Ectodermal cell (in vitro differentiated cells): Measurements from ENCODE around the gene PSMD3.

ENCODE experiments used
- H3K27ac ChIP-seq: 2 replicates; pipeline ENCODE4 v1.7.0; 2013; ENCODE audit warnings: mild to moderate bottlenecking, low read depth, low read length; ENCODE audit not compliant: insufficient read depth, poor library complexity, severe bottlenecking
- H3K27me3 ChIP-seq: 2 replicates; pipeline ENCODE4 v1.7.0; 2013; ENCODE audit warnings: mild to moderate bottlenecking, low read length; ENCODE audit not compliant: insufficient read depth, control insufficient read depth, poor library complexity, severe bottlenecking
- H3K36me3 ChIP-seq: one replicate; pipeline ENCODE4 v1.7.0; 2013; ENCODE audit warnings: low read length; ENCODE audit not compliant: control insufficient read depth, insufficient read depth
- H3K4me1 ChIP-seq: one replicate; pipeline ENCODE4 v1.7.0; 2013; ENCODE audit warnings: low read length; ENCODE audit not compliant: control insufficient read depth, insufficient read depth
- H3K4me3 ChIP-seq: 2 replicates; pipeline ENCODE4 v1.7.0; 2013; ENCODE audit warnings: low read depth, low read length, control low read depth; ENCODE audit not compliant: insufficient read depth
- H3K9me3 ChIP-seq: 2 replicates; pipeline ENCODE4 v1.7.0; 2013; ENCODE audit warnings: mild to moderate bottlenecking, low read length, moderate library complexity; ENCODE audit not compliant: control insufficient read depth
- WGBS, 2 experiments: methylation state at CpG; one replicate each; pipeline ENCODE4 v1.1.7; 2013; ENCODE audit warnings: missing lambda C conversion rate in 2 of 2; 5-methylcytosine and 5-hydroxymethylcytosine counted together

PSMD3 gene

DNA sequence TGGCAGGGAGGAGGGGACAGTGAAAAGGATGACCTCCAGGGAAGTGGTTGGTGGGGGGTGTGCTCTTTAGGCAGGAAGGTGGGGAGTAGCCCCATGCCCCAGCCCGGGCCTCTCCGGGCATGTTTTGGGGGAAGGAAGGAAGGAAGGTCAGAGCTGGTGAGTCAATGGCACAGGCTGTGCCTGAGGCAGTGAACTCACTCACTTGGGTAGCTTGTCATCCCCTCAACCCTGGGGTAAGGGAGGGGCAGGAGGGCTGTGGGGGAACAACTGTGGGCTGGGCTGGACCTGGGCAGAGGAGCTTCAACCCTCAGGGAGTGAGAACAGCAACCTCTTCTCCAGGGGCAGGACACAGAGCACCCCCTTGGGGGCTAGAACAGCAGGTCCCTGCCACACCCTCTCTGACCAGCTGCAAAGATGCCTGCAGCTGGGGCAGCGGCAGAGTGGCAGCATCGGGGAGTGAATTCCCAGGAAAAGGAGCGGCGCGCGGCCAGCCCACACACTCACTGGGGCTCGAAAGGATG lies 40.9 kb downstream of the PSMD3 start:
- Histone ChIP-seq H3K27ac (no peak overlapping the region), H3K9me3 (no peaks in the 10 kb centered on the region), H3K4me3 (no peak overlapping the region), H3K36me3 (peaks cover 27% of the 10 kb centered on the region), H3K27me3 (no peaks in the 10 kb centered on the region), H3K4me1 (peaks cover 20% of the 10 kb centered on the region)
- 93 to 94% methylated on average over 9 of the region's 9 CpGs for WGBS, 2 experiments

GRCh38 chr17:40022497-40022896 lies 41.9 kb downstream of the PSMD3 start:
- Histone ChIP-seq H3K4me1 (peaks cover 20% of the 10 kb centered on the region), H3K27ac (no peak overlapping the region), H3K36me3 (peaks cover 29% of the 10 kb centered on the region), H3K4me3 (no peak overlapping the region), H3K9me3 (no peaks in the 10 kb centered on the region), H3K27me3 (no peaks in the 10 kb centered on the region)
- 92 to 98% methylated on average over 9 of the region's 9 CpGs for WGBS, 2 experiments

- Histone ChIP-seq H3K4me1 (peaks cover 18% of the 10 kb centered on the region), H3K27ac (no peak overlapping the region), H3K27me3 (no peaks in the 10 kb centered on the region), H3K36me3 (peaks cover 29% of the 10 kb centered on the region), H3K9me3 (no peaks in the 10 kb centered on the region), H3K4me3 (no peak overlapping the region)
- 92 to 93% methylated on average over 19 of the region's 19 CpGs for WGBS, 2 experiments
These were observed 42.4 kb downstream of the PSMD3 start for GRCh38 chr17:40022961-40023541.

GRCh38 chr17:40023590-40024292 lies 43.1 kb downstream of the PSMD3 start:
- 91 to 93% methylated on average over 10 of the region's 10 CpGs for WGBS, 2 experiments

GRCh38 chr17:40024901-40025300 lies 44.3 kb downstream of the PSMD3 start:
- Histone ChIP-seq H3K36me3 (peaks cover 45% of the 10 kb centered on the region), H3K4me1 (no peaks in the 10 kb centered on the region), H3K4me3 (no peak overlapping the region), H3K27ac (no peak overlapping the region), H3K9me3 (no peaks in the 10 kb centered on the region), H3K27me3 (no peaks in the 10 kb centered on the region)
- 94% methylated on average over 8 of the region's 8 CpGs for WGBS, 2 experiments

More at GRCh38 chr17:40023590-40024292, 43.1 kb downstream of the PSMD3 start:
- Histone ChIP-seq H3K27me3 (no peaks in the 10 kb centered on the region), H3K4me3 (no peak overlapping the region), H3K4me1 (peaks cover 12% of the 10 kb centered on the region), H3K27ac (no peak overlapping the region), H3K36me3 (peaks cover 33% of the 10 kb centered on the region), H3K9me3 (no peaks in the 10 kb centered on the region)

- Histone ChIP-seq H3K4me1 (no peaks in the 10 kb centered on the region), H3K9me3 (no peaks in the 10 kb centered on the region), H3K36me3 (peaks cover 46% of the 10 kb centered on the region), H3K27ac (no peak overlapping the region), H3K27me3 (no peaks in the 10 kb centered on the region), H3K4me3 (no peak overlapping the region)
- WGBS, 2 experiments = 92 to 95% methylated on average over 2 of the region's 2 CpGs
These were observed 45.0 kb downstream of the PSMD3 start for GRCh38 chr17:40025559-40025958.

GRCh38 chr17:40025991-40026815 lies 45.6 kb downstream of the PSMD3 start:
- no peaks in the 10 kb centered on the region for H3K4me1 ChIP-seq
- H3K27ac ChIP-seq = no peak overlapping the region
- H3K4me3 ChIP-seq = no peak overlapping the region
- H3K27me3 ChIP-seq = no peaks in the 10 kb centered on the region
- WGBS, 2 experiments = 95 to 96% methylated on average over 22 of the region's 22 CpGs
- H3K36me3 ChIP-seq = peaks cover 49% of the 10 kb centered on the region
- no peaks in the 10 kb centered on the region for H3K9me3 ChIP-seq

GRCh38 chr17:40026816-40027613 lies 46.4 kb downstream of the PSMD3 start:
- Histone ChIP-seq H3K36me3 (peaks cover 51% of the 10 kb centered on the region), H3K4me3 (no peak overlapping the region), H3K9me3 (no peaks in the 10 kb centered on the region), H3K27ac (no peak overlapping the region), H3K27me3 (no peaks in the 10 kb centered on the region), H3K4me1 (no peaks in the 10 kb centered on the region)
- WGBS, 2 experiments = 55 to 57% methylated on average over 33 of the region's 33 CpGs

- no peaks in the 10 kb centered on the region for H3K4me1 ChIP-seq
- H3K4me3 ChIP-seq = no peak overlapping the region
- H3K36me3 ChIP-seq = peaks cover 57% of the 10 kb centered on the region
- H3K27me3 ChIP-seq = no peaks in the 10 kb centered on the region
- H3K27ac ChIP-seq = no peak overlapping the region
- 95 to 98% methylated on average over 5 of the region's 5 CpGs for WGBS, 2 experiments
- no peaks in the 10 kb centered on the region for H3K9me3 ChIP-seq
These were observed 47.0 kb downstream of the PSMD3 start for GRCh38 chr17:40027614-40028012.
